GM18502 (cell line): ENCODE measurements around the gene IGSF21.

Experiments used
- ATAC-seq: cut with Tn5 transposase; IDR thresholded peaks from one replicate; pipeline ENCODE4 v1.9.1; 2021; ENCODE audit warnings: mild to moderate bottlenecking; ENCODE audit not compliant: unreplicated experiment, poor library complexity

Gene IGSF21

DNA sequence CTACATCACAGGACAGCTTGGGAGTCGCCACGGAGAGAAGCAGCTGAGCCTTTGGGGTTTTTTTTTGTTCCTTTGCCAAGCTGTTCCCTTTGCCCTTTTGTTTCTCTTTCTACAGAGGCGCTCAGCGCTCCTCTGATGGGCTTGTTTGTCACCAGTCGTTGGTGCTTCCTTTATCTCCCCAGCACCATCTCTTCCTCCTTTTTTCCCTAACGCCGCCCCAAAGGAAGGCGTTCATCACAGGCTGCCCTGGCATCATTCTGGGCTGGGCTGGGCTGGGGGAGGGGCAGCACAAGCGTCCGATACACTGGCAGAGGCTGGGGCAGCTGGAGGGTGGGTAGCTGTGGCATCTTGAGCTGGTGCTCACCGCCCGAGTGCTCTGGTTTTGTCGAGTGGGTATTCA, 10.5 kb downstream of the IGSF21 start:
- no peak for ATAC-seq

DNA sequence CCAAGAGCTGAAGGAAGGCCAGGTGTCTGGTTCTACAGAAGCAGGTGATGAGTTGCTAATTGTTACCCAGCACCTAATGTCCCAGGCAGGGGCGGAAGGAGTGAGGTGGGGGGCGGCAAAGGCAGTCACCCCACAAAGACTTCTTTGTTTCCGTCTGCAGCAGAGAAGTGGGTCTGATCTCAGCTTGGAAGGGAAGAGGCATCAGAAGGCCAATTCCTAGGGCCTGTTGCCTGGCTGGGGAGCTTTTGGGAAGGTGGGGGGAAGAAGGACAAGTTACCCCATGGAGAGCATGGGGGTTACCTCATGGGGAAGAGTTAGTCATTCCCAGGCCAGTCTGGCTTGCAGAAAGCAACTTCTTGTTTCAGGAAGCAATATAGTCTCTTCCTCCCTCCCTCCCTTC, 10.9 kb downstream of the IGSF21 start:
- ATAC-seq = no peak

GRCh38 chr1:18119289-18119688, 11.7 kb downstream of the IGSF21 start:
- ATAC-seq = no peak

- no peak for ATAC-seq
Observed at GRCh38 chr1:18119771-18120377, 12.3 kb downstream of the IGSF21 start.

DNA sequence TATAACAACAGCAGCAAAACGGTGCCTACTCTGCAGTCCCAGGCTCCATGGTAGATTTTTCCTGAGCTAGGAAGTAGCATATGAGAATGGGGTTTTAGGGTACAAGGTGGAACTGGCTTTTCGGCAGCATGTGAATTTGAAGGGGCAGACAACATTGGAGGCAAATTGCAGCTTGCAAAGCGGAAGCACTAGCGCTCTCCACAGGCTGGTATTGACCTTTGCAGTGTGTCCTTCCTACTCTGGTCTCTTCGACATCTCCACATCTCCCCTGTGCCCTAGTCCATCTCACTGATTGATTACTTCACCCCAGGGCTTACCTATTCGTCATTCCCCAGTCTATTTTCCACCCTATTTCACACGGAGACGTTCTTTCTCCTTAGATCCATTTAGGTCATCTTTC, 13.0 kb downstream of the IGSF21 start:
- no peak for ATAC-seq

GRCh38 chr1:18121072-18121820, 13.6 kb downstream of the IGSF21 start:
- ATAC-seq = no peak

GRCh38 chr1:18123467-18123992, 15.9 kb downstream of the IGSF21 start:
- no peak for ATAC-seq

- ATAC-seq = no peak
Observed at GRCh38 chr1:18124977-18125376, 17.4 kb downstream of the IGSF21 start.

- ATAC-seq = no peak
Observed at GRCh38 chr1:18126616-18127015, 19.0 kb downstream of the IGSF21 start.

DNA sequence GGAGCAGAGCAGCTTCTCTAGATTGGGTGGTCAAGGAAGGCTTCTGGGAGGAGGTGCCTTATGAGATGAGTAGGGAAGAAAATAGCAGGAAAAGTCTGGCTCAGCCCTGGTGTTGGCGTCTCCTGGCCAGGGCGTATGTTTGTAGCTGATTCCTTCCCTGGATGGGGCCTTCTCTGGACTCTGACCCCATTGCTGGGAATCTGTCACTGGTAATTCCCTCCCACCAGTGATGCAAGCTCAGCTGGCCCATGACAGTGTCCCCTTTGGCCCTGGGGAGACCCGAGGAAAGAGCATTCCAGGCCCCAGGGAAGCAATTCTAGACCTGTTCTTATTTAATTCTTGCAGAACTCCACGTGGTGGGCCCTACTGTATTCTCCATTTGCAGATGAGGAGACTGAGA, 20.7 kb downstream of the IGSF21 start:
- ATAC-seq = no peak

GRCh38 chr1:18130356-18130755, 22.8 kb downstream of the IGSF21 start:
- ATAC-seq = no peak

DNA sequence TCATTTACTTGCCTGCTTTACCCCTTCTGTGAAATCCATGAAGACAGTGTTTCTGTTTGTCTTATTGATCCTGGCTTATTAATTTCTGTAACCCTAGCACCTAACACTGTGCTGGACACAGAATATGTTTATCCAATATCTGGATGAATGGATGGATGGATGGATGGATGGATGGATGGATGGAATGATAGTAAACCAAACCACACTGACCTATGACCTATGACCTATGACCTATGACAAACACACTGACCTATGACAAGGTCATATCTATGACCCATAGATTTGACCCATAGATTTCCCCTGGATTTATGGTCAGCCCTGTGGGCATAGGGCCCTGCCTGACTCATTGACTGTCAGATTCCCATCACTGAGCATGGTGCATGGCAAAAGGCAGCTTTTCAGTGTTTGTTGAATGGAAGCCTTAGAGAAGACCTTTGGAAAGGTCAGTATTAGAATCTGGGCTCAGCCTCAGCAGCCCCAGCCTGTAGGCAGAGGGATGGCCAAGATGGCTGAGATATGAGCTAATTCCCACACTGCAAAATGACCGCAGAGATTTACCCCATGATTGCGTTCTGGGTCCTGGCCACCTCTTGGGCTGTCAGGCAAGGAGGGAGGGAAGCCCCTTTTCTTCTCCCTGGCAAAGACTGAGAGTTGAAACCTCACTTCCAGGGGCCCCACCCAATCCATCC, 24.6 kb downstream of the IGSF21 start:
- ATAC-seq = no peak

DNA sequence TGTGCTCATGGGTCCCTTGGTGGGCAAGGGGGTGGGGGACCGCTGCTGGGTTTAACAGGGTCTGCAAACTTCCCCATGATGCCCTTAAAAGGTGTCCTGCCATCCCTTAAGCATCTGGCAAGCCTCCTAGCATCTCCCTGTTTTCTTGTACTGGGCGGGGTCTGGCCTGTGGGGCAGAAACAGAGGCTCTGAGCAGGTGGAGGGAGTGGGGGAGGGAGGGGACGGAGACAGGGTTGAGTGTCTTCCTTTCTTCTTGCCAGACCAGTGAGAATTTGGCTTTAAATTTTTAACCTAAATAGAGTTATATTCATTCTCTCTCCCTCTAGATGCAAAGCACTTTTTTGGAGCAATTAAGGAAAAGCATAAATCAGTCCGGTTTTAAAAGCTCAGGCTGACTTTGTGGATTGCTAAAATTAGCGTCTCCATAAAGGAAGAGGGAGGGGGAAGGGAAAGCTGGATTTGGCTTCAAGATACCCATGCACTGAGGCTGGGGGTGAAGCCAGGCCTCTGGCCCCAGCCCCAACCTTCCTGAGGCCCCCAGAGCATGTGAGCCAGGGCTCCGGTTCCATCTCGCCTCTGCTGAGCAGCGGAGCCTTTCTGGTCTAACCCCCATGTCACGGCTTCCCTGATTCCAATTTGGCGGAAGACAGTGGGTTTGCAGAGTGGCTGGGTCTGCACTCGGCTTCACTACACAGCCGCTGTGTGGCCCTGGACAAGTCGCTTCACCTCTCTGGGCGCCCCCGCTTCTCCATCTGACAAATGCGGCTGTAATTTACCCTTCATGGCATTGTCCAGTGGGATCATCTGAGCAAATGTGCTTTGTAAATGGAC, 25.3 kb downstream of the IGSF21 start:
- ATAC-seq = no peak

GRCh38 chr1:18134324-18135046, 26.9 kb downstream of the IGSF21 start:
- ATAC-seq = no peak

GRCh38 chr1:18137759-18138345, 30.3 kb downstream of the IGSF21 start:
- no peak for ATAC-seq

DNA sequence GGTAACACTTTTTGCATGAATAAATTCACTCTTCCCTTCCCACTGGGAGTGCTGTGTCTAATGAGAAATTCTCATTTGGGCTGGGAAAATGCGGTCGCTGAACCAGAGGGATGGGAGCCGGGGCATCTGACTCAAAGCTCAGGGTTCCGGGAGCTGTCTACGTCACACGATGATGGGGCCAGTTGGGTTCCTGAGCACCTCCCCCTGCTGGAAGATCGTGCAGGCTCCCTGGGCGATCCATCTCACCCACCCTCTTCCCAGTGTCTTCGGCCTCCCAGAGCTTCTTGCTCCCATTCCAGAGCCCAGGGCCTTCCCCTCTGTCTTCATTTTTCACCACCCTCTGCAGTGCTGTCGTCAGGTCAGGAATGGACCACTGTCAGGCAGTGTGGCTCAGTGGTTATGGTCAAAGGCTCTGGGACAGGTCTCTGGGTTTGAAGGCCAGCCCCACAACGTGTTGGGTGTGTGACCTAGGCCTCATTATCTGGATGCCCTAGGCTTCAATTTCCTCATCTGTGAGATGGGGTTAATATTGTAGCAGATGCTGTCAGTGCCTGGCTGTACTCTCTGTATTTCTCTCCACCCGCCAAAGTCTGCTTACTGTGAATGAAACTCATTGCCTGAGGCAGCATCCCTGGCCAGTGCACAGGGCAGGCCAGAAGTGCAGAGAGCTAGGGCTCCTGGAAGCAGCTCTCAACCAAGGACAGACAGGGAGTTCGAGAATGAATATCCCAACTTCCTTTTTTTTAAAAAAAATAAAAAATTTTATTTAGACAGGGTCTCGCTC, 31.8 kb downstream of the IGSF21 start:
- ATAC-seq = no peak

DNA sequence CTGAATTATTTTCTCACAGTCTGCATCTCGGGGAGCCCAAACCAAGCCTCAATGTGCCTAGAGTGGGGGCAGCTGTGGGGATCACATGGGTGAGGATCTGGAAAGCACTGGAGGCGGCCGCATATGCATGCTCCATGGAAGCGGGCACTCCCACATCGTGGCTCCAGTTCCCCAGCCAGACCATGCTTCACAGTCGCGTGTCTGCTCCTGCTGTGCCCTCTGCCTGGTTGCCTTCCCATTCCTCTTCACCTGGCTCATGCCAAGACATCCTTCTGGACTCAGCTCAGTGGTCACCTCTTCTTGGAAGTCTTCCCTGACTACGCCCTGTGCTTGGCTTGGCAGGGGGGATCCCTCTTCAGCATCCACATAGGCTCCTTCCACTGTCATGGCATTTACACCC, 32.8 kb downstream of the IGSF21 start:
- no peak for ATAC-seq

DNA sequence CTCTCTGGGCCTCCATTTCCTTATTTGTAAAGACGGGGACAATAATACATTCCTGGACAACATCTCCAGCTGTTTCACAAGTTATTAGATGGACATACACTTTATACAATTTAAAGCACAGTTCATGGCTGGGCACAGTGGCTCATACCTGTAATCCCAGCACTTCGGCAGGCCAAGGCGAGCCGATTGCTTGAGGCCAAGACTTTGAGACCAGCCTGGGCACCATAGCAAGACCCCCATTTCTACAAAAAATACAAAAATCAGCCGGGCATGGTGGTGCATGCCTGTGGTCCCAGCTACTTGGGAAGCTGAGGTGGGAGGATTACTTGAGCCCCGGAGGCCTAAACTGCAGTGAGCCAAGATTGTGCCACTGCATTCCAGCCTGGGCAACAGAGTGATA, 34.1 kb downstream of the IGSF21 start:
- ATAC-seq = no peak

GRCh38 chr1:18142471-18142870, 34.9 kb downstream of the IGSF21 start:
- no peak for ATAC-seq
